SK-N-SH treated with all-trans-retinoic acid at 6 μM for 48 hours (cell line): ENCODE measurements around the gene FGGY.

Source experiments
- ARNTL ChIP-seq: fragments of 450-650 bp; formaldehyde crosslinking; IDR thresholded peaks from 2 replicates; pipeline ENCODE4 v1.5.0; 2020; ENCODE audit warnings: low read depth, mild to moderate bottlenecking, moderate library complexity, borderline replicate concordance
- CREB5 ChIP-seq: fragments of 250-450 bp; sonication (Bioruptor Pico); IDR thresholded peaks from 2 replicates; pipeline ENCODE4 v1.5.1; 2020; ENCODE audit warnings: low read depth, mild to moderate bottlenecking, moderate library complexity
- CSRNP3 ChIP-seq: fragments of 250-450 bp; sonication (Bioruptor Pico); IDR thresholded peaks from 2 replicates; pipeline ENCODE4 v1.5.1; 2021; ENCODE audit warnings: mild to moderate bottlenecking, moderate library complexity
- PATZ1 ChIP-seq: fragments of 250-450 bp; sonication (Bioruptor Pico); IDR thresholded peaks from 2 replicates; pipeline ENCODE4 v1.8.0; 2020; ENCODE audit warnings: mild to moderate bottlenecking, moderate library complexity, borderline replicate concordance
- PPARA ChIP-seq: fragments of 250-450 bp; sonication (Bioruptor Pico); IDR thresholded peaks from 2 replicates; pipeline ENCODE4 v1.5.0; 2020; ENCODE audit warnings: mild to moderate bottlenecking, borderline replicate concordance
- RARB ChIP-seq: fragments of 250-450 bp; sonication (Bioruptor Pico); IDR thresholded peaks from 2 replicates; pipeline ENCODE4 v1.8.0; 2021; ENCODE audit warnings: mild to moderate bottlenecking, moderate library complexity
- SNAI2 ChIP-seq: fragments of 250-450 bp; sonication (Bioruptor Pico); IDR thresholded peaks from 2 replicates; pipeline ENCODE4 v1.5.0; 2020; ENCODE audit warnings: mild to moderate bottlenecking, moderate library complexity
- TOX ChIP-seq: fragments of 250-450 bp; sonication (Bioruptor Pico); IDR thresholded peaks from 2 replicates; pipeline ENCODE4 v1.8.0; 2021; ENCODE audit warnings: mild to moderate bottlenecking, moderate library complexity, borderline replicate concordance
- TSHZ2 ChIP-seq: fragments of 250-450 bp; sonication (Bioruptor Pico); IDR thresholded peaks from 2 replicates; pipeline ENCODE4 v1.5.0; 2020; ENCODE audit warnings: mild to moderate bottlenecking, moderate library complexity
- ZC3H10 ChIP-seq: fragments of 250-450 bp; sonication (Bioruptor Pico); IDR thresholded peaks from 2 replicates; pipeline ENCODE4 v1.5.1; 2021; ENCODE audit warnings: mild to moderate bottlenecking, moderate library complexity
- ZFP3 ChIP-seq: fragments of 250-450 bp; sonication (Bioruptor Pico); IDR thresholded peaks from 2 replicates; pipeline ENCODE4 v1.5.0; 2020; ENCODE audit warnings: mild to moderate bottlenecking, moderate library complexity
- ZNF565 ChIP-seq: fragments of 450-650 bp; formaldehyde crosslinking; conservative IDR thresholded peaks from 2 replicates; pipeline ENCODE4 v1.5.0; 2020; ENCODE audit warnings: low read depth, mild to moderate bottlenecking, moderate library complexity
- ZNF8 ChIP-seq: fragments of 450-650 bp; formaldehyde crosslinking; IDR thresholded peaks from 2 replicates; pipeline ENCODE4 v1.5.0; 2020; ENCODE audit warnings: mild to moderate bottlenecking, moderate library complexity
- TF ChIP-seq, protein P1 (sequence below): fragments of 250-450 bp; sonication (Bioruptor Pico); IDR thresholded peaks from 2 replicates; pipeline ENCODE4 v1.8.0; 2021; ENCODE audit warnings: low read depth, mild to moderate bottlenecking, moderate library complexity, borderline replicate concordance

- TF ChIP-seq RARB (CRISPR knock-in tag) (no peak), ARNTL (CRISPR knock-in tag) (no peak), TSHZ2 (CRISPR knock-in tag) (no peak), PATZ1 (CRISPR knock-in tag) (no peak), CREB5 (CRISPR knock-in tag) (no peak), ZC3H10 (no peak), PPARA (CRISPR knock-in tag) (no peak), ZFP3 (CRISPR knock-in tag) (no peak), ZNF8 (CRISPR knock-in tag) (no peak), ZNF565 (CRISPR knock-in tag) (no peak), CSRNP3 (no peak), TOX (no peak), SNAI2 (no peak)
- TF ChIP-seq, protein P1, sequence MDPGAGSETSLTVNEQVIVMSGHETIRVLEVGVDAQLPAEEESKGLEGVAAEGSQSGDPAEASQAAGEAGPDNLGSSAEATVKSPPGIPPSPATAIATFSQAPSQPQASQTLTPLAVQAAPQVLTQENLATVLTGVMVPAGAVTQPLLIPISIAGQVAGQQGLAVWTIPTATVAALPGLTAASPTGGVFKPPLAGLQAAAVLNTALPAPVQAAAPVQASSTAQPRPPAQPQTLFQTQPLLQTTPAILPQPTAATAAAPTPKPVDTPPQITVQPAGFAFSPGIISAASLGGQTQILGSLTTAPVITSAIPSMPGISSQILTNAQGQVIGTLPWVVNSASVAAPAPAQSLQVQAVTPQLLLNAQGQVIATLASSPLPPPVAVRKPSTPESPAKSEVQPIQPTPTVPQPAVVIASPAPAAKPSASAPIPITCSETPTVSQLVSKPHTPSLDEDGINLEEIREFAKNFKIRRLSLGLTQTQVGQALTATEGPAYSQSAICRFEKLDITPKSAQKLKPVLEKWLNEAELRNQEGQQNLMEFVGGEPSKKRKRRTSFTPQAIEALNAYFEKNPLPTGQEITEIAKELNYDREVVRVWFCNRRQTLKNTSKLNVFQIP (CRISPR knock-in tag), result no peak
These were observed 132.8 kb downstream of the FGGY start for GRCh38 chr1:59429656-59430055.
